ENCODE data around the gene ZNF629. TPM values are rescaled to one million over a fixed set of nuclear protein-coding genes. Genes with fewer than 3 reads are reported as not detected.

ZNF629 gene
- total and polyA plus RNA-seq, 11 donors, result 11.2 to 30.9 (median 19.9) TPM

DNA sequence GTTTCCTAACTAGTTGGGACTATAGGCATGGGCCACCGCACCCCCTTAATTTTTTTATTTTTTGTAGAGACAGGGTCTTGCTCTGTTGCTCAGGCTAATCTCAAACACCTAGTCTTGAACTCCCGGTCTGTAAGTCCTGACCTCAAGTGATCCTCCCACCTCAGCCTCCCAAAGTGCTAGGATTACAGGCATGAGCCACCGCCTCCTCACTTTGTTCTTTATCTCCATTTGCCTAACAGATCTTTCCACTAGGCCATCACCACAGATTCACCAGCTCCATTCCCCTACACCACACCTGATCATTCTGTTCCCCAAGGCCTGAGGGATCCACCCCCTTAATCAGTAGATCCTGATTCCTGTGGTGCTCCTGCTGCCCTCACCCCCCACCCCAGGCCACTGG is 7.6 kb upstream of the ZNF629 start:
- no peak for DNase-seq
- Histone ChIP-seq H3K27me3 (no peaks in the 10 kb centered on the region), H3K36me3 (no peaks in the 10 kb centered on the region), H3K4me3 (no peak overlapping the region), H3K27ac (no peak overlapping the region), H3K9me3 (no peaks in the 10 kb centered on the region), H3K4me1 (no peaks in the 10 kb centered on the region)
- no peak for ATAC-seq
- intact Hi-C loops (cut with DNase I), result loop anchor here in 1 of 10 donors (5.0 kb wide), 1 partner anchor 32 kb away; the partner anchor contains the start of genes CFAP119 and RNF40
- TF ChIP-seq, protein P1, sequence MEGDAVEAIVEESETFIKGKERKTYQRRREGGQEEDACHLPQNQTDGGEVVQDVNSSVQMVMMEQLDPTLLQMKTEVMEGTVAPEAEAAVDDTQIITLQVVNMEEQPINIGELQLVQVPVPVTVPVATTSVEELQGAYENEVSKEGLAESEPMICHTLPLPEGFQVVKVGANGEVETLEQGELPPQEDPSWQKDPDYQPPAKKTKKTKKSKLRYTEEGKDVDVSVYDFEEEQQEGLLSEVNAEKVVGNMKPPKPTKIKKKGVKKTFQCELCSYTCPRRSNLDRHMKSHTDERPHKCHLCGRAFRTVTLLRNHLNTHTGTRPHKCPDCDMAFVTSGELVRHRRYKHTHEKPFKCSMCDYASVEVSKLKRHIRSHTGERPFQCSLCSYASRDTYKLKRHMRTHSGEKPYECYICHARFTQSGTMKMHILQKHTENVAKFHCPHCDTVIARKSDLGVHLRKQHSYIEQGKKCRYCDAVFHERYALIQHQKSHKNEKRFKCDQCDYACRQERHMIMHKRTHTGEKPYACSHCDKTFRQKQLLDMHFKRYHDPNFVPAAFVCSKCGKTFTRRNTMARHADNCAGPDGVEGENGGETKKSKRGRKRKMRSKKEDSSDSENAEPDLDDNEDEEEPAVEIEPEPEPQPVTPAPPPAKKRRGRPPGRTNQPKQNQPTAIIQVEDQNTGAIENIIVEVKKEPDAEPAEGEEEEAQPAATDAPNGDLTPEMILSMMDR (IDR thresholded peaks at IDR 0.05), result no peak
- TF ChIP-seq POLR2A (IDR thresholded peaks at IDR 0.05), result no peak
- WGBS, 4 donors, result 82 to 94% (median 91%) methylated on average over 3 of the region's 3 CpGs

DNA sequence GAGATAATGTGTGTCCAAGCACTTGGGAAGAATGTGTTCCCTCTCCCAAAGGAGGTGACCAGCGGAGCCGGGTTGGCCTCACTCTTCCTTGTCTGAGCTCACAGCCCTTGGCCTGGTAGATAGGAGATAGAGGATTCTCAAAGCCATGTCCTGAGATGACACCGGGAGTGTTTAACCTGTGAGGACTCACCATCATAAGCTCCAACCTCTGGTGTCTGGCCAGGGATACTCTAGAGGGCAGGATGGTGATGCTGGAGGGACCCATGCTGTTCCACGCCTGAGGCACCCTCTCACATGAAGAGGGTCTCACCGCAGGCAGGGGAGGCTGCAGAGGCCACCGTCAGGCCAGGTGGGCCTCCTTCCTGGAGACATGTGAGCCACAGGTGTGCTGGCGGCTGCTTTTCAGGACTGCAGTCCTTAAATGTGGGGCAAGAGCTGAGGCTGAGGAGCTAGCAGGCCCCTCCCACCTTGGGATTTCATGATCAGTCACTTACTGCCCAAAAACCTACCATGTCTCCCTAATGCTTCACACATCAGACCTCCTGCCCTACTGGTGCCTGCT is 6.6 kb upstream of the ZNF629 start:
- H3K27ac ChIP-seq, result no peak overlapping the region
- WGBS, 4 donors, result 74 to 93% (median 84%) methylated on average over 6 to 7 of the region's 7 CpGs

DNA sequence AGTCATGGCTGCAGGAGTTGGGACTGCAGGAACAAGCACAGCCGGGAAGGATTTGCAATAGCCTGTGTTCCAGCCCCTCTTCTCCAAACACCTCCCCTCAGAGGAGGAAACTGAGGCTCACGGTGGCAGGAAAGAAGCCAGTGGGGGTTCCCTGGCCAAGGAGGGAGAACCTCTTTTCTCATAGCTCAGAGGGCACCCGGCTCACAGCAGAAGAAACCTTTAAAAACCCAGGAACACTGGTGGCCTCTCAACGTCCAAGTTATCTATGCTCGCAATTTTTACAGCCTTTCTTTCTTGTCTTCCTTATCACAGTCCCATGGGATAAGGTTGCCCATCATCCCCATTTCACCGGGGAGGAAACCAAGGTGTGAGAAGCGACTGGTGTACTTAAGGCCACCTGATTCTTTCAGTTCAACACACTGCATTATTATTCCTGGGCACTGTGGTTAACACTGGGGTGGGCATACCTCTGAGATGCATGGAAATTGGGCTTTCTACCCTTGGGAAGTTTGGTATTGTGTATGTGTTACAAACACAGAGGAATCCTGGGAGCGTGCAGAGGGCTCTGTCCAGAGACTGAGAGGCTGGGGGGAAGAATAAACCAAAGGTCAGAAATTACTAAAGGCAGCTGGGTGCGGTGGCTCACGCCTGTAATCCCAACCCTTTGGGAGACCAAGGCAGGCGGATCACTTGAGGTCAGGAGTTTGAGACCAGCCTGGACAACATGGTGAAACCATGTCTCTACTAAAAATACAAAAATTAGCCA is 791 bp upstream of the ZNF629 start:
- WGBS, 4 donors, result 35 to 40% (median 38%) methylated on average over 11 of the region's 11 CpGs
- intact Hi-C loops (cut with DNase I), result loop anchor here in 5 of 10 donors (1.0 to 2.0 kb wide), 3 partner anchors 17 to 19 kb away; no protein-coding TSS in a partner anchor
- TF ChIP-seq, protein P1 (IDR thresholded peaks at IDR 0.05), result no peak
- TF ChIP-seq POLR2A (IDR thresholded peaks at IDR 0.05), result no peak
- H3K4me3 ChIP-seq, result peak overlapping the region; percentile 68 to 100 (median 92)
- peaks cover 0 to 16% (median 10%) of the 10 kb centered on the region in 9 donors for H3K36me3 ChIP-seq
- no peaks in the 10 kb centered on the region for H3K27me3 ChIP-seq
- no peak for DNase-seq
- H3K27ac ChIP-seq, result peak overlapping the region; percentile 89 to 98 (median 94)
- no peak for ATAC-seq
- peaks cover 0 to 26% (median 19%) of the 10 kb centered on the region in 12 donors for H3K4me1 ChIP-seq
- no peaks in the 10 kb centered on the region for H3K9me3 ChIP-seq

More for the DNA sequence above, 6.6 kb upstream of the ZNF629 start:
- DNase-seq (no peak), ATAC-seq (peak in 1 of 4 donors; percentile 8)
- Histone ChIP-seq H3K27me3 (no peaks in the 10 kb centered on the region), H3K36me3 (no peaks in the 10 kb centered on the region), H3K4me1 (no peaks in the 10 kb centered on the region), H3K4me3 (no peak overlapping the region), H3K9me3 (no peaks in the 10 kb centered on the region)
- TF ChIP-seq POLR2A (IDR thresholded peaks at IDR 0.05), result no peak
- TF ChIP-seq, protein P1 (IDR thresholded peaks at IDR 0.05), result no peak
- intact Hi-C loops (cut with DNase I), result no loop called here
